NCI-H446 (cell line): ENCODE measurements around the gene SMC4.
A peak's percentile ranks its signal among the peaks of the same experiment; 100 is the strongest.

Source experiments
- DNase-seq, 2 experiments: peaks; one replicate each; lab custom pipeline; 2025; lab: John Stamatoyannopoulos, UW

Gene SMC4

DNA sequence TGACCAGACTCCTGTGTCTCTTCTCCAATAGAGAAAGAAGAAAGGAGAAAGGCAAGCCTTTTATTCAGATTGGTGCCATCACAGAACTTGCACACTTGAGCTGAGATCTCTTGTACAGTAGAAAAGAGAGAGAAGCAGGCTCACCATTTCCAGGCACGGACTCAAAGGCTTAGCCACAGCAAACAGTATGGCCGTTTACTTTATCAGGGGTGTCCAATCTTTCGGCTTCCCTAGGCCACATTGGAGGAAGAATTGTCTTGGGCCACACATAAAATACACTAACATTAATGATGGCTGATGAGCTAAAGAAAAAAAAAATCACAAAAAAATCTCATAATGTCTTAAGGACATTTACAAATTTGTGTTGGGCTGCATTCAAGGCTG, 5.4 kb upstream of the SMC4 start:
- no peak for DNase-seq

DNA sequence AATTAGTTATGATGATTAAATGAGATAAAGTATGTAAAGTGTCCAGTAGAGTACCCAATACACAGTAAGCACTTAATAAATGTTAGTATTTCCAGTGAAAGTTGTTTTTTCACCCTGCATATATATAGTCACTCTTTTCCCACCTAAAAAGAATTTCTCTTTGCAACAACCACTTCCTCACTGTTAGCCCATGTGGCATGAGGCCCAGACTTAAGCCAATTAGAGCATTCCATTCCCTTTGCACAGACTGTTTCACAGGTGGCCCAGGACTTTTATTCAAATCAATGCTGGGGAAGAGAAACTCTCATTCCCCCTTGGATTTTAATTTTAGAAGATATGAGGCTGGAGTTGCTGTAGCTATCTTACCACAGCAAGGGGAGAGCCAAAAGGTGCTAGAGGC, 4.2 kb upstream of the SMC4 start:
- DNase-seq, result peak; percentile 27 to 60

DNA sequence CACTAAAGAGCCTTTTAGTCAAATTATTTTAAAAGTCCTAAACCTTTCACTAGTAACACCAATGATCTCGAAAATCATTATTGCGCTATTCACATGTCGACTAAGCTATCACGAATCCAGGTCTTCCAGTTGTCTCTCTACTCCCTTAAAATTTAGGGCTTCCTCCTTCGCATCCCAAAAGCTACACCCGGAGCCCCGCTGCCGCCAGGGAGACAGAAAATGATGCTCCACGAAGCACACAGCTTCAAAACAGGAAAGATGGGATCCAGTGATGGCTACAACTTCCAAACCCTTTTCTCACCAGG, 678 bp upstream of the SMC4 start:
- no peak for DNase-seq

DNA sequence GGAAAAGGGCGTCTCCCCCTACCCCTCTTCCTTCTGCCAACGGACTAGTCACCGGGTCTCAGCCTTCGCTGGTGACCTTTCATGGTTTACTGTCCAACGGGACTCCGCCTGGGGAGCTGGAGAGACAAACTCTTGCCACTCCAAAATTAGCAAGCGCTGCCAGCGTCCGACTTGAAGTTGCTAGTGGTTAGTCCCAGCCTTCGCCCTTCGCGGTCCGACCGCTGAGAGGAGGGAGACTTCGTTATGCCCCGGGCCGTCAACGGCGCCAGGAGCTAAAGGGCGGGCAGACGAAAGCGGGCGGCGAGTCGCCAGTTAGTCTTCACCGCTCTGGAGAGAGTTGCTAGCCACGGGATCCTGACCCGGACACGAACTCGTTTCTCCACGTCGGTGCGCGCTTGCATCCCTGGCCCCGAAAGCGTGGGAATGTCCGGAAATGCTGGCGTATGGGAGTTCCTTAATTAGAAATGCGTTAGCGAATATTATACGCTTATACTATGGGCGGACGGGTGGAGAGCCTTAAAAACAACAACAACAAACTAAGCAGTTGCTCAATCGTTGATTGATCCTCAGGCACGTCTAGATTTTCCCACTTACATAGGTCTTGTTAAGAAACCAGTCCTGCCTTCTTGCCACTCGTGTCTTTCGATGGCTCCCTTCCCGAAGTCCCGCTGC, 716 bp downstream of the SMC4 start:
- DNase-seq, result peak in 1 of 2 experiments; percentile 62

DNA sequence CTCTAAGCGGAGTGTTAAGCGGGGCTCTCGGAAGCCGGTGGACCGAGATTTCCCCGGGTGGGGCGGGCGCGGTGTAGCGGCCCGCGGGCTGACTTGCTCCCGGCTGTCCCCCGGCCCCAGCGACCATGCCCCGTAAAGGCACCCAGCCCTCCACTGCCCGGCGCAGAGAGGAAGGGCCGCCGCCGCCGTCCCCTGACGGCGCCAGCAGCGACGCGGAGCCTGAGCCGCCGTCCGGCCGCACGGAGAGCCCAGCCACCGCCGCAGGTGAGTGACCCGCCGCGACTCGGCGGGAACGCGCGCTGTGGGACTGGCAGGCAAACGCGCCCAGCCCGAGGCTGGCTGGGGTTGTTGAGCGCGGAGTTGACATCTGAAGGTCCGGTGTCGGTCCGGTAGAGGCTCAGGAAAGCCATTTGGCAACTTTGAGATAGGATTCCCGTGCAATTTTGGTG, 1.3 kb downstream of the SMC4 start:
- DNase-seq, result no peak

DNA sequence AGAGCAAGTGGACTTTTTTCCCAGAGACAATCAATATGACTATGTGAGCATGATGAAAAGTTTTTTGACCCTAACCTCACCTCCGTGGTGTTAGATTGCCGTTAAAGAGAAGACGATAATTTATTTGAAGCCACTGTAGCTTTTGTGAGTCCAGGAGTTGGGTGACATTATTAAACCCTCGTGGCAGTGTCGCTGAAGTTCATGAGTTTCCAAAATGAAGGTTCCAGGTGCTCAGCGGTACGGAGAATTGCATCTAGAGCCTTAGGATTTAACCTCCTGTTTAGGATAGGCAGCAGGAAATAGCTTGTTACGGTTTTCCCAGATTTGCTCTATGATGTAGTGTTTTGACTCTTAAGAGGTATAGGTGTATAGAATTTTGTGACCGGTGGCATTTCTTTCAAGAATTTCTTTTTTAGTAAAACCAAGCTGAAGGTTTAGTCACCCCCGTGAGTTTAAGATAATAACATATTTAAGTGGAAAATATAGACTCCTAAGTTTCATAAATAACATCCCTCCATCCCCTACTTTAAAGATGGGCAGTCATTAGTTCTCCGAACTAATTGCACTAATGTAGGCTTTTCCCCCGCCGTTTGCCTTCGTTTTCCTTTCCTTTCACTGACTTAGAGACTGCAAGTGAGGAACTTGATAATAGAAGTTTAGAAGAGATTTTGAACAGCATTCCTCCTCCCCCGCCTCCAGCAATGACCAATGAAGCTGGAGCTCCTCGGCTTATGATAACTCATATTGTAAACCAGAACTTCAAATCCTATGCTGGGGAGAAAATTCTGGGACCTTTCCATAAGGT, 2.0 kb downstream of the SMC4 start:
- DNase-seq, result no peak

DNA sequence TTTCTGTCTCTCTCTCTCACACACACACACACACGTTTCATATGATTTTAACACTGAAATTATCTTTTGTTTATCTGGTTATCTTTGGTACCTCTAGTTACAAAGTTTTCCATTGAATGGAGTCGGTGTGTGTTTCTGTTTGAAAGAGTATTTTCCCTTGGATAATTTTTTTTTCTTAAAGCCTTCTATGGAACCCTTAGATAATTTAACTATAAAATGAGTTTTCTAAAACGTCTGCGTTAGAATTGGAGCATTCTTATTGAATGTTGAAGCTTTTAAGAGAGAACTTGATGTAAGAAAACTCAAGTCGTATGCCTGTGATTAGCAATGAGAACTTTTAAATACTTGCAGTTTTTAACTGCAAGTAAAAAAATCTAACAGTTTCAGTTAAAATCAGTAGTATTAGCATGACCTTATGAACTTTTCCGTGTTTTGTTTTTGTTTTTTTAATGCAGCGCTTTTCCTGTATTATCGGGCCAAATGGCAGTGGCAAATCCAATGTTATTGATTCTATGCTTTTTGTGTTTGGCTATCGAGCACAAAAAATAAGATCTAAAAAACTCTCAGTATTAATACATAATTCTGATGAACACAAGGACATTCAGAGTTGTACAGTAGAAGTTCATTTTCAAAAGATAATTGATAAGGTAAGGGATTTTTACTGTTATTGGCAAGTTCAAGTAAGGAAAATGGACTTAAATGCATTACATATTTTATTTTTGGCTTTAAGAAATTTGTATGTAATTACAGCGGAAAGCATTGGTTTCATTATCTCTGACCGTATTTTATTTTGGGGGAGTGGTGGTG, 3.0 kb downstream of the SMC4 start:
- DNase-seq, result no peak

DNA sequence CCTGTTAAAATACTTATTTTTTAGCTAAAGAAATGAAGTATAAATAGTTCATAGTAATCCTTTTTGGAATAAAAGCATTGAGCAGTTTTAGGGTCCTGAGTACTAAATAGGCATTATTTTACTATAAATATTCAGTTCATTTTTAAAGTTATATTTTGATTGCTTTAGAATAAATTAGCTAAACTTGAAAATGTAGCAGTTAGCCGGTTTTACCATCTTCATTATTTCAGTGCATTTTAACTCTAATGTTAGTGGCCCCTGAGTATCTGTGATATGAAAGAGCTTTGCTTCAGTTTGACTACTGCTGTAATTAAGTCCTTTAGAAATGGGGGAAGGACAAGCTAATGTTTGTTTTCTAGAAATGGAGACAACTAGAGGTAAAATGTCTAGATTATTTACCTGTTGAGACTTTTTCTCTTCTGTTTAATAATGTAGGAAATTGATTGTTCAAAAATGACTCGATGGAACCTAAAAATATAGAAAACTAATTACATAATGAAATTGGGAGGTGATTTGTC, 3.6 kb downstream of the SMC4 start:
- no peak for DNase-seq

DNA sequence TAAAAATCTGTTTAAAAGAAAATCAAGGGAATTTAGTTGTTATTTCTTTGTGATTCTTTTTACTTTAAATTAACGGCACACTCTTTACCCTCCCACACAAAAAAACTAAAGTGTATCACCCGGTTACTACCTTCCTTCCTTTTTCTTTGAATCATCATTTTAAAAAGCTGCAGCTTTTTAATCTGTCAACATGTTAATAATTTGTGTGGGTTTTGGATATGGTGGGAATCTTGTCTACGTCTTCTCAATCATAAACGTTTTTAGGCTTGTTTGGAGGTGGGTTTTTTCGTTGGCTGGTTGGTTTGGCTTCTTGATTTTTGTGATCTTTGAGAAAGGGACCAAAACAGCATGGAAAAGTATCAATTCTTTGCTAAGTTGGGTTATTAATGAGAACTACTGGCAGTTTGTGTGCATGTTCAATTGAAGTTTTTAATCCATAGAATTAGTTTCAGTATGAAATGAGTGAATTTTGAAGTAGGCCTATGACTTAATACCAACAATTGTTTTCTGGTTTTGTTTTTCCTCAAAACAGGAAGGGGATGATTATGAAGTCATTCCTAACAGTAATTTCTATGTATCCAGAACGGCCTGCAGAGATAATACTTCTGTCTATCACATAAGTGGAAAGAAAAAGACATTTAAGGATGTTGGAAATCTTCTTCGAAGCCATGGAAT, 4.5 kb downstream of the SMC4 start:
- DNase-seq, result no peak

DNA sequence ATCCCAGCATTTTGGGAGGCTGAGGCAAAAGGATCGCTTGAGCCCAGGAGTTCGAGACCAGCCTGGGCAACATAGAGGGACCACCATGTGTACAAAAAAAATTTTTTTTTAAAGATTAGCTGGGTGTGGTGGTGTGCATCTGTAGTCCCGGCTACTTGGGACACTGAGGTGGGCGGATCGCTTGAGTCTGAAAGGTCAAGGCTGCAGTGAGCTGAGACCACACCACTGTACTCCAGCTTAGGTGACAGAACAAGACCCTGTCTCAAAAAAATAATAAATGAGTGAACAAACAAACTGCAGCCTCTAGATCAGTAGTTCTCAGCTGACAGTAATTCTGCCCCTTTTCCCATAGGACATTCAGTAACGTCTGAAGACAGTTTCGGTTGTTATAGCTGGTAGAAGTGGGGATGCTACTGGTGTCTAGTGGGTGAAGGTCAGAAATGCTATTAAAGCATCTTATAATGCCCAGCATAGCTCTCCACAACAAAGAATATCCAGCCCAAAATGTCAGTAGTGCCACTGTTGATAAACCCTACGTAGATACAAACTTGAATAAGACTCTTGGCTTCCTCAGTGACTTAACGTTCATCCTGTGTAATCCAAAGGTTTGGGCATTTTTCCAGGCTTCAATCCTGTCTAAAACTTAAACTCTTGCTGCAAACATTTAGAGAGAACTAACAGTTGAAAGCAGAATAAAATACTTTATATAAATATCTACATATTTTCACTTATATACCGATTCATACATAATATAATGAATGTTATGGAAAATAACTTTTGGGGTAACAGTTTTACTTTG, 10.6 kb downstream of the SMC4 start:
- no peak for DNase-seq

DNA sequence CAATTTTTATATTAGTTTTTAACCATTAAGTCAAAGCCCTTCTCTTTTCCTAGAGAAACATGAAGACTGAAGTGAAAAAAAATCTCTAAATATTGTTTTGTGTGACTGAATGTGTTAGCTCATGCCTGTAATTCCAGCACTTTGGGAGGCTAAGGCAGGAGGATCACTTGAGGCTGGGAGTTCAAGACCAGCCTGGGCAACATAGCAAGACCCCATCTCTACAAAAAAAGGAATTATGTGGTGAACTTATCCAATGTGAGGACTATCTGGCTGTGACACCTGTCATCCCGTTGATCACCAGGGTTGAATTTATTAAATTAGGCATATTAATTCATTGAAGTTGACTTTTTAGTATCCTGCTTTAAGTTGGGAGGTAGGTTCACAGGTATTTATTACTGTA, 13.0 kb downstream of the SMC4 start:
- no peak for DNase-seq

DNA sequence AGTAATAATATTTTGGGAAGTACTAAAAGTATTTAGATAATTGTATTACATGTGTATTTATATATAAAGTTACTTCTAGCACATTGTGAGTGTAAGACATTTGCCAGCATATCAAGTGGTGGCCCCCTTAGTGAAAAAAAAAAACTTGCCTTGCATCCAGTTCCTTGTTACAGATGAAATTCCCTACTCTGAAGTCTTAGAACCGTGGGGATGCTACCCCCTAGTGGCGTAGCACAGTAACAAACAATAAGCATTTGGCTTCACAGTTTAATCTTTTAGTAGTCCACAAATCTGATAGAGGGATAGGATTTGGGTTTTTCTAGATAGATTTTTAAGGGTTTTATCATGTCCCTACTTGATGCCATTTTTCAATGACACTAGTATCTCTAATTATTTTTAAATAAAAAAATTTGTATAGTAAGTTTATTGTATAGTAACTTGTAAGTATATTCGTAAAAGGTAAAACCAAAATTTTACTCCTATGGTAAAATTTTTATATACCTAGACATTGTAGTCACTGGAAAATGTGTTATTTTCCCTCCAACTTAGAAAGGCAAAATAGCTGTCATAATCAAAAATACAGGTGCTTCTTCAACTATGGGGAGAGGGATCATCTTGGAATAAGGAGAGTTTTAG, 14.3 kb downstream of the SMC4 start:
- DNase-seq, result peak; percentile 76 to 80

DNA sequence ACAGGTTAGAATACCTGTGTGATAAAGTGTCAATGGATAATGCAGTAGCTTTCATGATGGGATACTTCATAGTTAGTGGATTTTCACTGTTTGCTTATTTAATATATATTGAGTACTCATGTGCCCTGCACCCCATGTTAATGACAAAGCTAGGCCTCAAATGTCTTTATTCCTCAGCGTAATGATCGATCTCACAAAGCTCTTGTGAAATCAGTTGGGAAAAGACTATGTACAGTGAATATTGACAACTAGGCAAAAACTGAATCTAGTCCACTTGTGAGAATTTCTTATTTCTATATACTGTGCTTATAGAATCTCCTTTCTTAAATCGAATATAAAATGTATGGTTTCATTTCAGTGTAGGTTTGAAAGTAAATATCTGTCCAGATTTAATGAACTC, 17.9 kb downstream of the SMC4 start:
- no peak for DNase-seq

DNA sequence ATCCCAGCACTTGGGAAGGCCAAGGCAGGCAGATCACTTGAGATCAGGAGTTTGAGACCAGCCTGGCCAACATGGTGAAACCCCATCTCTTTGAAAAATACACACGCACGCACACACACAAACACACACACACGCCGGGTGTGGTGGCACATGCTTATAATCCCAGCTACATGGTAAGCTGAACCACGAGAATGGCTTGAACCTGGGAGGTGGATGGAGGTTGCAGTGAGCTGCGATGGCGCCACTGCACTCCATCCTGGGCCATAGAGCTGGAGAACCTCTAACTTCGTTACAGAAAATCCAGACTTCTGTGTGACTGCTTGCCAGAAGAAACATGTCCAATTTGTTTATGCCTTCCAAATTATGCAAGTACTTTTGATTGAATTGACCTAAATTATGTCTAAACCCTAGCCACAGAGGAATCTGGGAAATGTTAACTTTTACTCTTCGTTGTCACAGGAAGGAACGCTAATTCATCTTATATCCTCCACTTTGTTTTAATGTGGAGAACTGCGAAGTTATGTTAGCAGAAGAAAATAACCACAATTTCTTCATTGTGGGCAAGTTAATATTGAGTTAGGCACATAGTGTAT, 28.5 kb downstream of the SMC4 start:
- DNase-seq, result no peak

DNA sequence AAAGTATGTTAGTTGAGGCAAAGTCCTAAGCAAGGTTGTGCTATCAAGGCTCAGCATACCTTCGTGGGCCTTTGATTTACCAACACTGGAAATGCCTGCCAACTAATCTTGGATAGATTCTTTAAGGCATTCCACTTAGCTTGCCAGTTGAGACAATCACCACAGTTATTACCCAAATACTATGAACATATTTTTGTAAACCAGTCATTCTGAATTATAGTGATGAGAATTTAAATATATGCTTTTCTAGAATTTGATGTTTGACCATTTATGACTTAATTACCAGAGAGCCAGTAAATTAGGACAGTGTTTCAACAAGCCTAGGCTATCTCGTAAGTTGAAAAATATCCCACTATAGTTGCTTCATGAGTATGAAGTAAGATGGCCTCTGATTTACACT, 34.6 kb downstream of the SMC4 start:
- no peak for DNase-seq

DNA sequence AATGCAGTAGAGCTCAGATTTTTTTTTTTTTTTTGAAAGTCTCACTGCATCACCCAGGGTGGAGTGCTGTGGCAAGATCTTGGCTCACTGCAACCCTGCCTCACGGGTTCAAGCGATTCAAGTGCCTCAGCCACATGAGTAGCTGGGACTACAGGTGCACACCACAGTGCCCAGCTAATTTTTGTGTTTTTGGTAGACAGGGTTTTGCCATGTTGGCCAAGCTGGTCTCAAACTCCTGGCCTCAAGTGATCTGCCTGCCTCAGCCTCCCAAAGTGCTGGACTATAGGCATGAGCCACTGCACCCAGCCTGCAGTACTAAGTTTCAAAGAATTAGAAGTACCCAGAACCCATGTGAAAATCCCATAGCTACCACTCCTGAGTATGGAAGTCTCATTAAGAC, 35.6 kb downstream of the SMC4 start:
- no peak for DNase-seq

DNA sequence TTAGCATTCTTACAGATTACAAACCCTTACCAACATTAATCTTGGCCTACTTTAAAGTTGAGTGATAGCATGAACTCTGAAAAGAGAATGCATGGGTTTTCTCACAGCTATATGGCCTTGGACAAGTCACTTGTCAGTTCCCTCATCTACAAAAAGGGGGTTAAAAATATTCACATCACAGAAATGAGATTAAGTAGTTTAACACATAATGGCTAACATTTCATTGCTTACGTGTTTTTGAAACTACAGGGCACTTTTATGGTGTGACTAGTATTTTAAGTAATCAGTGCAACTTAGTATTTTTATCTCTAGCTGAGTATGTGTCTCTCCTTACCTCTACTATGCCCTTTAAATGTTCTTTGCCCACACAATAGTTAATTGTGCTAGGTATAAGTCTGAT, 36.3 kb downstream of the SMC4 start:
- DNase-seq, result no peak

DNA sequence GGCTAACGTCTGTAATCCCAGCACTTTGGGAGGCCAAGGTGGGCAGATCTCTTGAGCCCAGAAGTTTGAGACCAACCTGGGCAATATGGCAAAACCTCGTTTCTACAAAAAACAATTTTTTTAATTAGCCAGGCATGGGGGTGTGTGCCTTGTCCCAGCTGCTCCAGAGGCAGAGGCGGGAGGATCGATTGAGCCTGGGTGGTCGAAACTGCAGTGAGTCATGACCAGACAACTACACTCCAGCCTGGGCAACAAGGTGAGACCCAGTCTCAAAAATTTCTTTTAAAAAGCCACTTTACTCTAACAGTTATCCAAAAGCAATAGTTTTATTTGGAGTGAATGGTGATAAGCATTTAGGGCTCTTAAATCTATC, 37.6 kb downstream of the SMC4 start:
- DNase-seq, result no peak

DNA sequence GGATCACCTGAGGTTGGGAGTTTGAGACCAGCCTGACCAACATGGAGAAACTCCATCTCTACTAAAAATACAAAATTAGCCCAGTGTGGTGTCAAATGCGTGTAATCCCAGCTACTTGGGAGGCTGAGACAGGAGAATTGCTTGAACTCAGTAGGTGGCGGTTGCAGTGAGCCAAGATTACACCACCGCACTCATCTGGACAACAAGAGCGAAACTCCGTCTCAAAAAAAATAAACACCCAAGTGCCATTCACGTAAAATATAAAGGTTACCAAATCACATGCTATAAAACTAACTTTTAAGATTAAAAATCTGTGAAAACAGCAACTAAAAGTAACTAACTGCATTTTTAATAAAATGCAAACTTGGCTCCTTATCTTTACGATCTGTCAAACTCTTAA, 41.2 kb downstream of the SMC4 start:
- no peak for DNase-seq

DNA sequence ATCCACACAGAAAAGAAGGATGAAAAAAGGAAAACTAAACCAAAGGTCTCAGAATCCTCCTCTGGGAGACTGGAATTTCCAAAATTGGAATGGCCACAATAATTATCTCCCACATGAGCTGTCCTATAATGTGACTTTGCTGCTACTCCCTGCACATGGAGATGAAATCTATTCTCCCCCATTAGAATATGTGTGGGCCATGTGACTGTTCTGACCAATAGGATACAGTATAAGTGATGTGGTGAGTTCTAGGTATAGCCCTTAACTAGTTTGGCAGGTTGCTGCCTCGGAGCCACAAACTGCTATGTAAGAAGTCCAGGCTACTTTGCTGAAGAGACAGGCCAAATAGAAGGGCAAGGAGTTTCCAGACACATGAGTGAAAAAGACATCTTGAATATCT, 45.0 kb downstream of the SMC4 start:
- no peak for DNase-seq

DNA sequence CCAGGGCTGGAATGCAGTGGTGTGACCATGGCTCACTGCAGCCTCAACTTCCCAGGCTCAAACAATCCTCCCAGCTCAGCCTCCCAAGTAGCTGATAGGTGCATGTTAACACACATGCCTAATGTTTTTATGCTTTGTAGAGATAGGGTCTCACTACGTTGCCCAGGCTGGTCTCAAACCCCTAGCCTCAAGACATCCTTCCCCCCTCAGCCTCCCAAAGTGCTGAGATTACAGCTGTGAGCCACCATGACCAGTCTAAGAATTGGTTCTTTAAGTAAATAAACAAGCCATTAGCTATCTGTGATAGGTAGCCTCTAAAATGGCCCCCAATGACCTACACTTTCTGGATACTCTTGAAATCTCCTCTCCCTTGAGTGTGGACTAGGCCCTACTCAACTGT, 46.4 kb downstream of the SMC4 start:
- no peak for DNase-seq
